HK-2 (cell line): Measurements from ENCODE around the gene TOPBP1.
"Not testable (repeated sequence)": the region's sequence is repeated elsewhere in the genome, so short reads cannot be mapped to it uniquely, and the experiment has no call there.

ENCODE experiments used
- DNase-seq: peaks from one replicate; pipeline ENCODE4 v3.0.0-alpha.2; 2018; ENCODE audit not compliant: unreplicated experiment

TOPBP1 gene

DNA sequence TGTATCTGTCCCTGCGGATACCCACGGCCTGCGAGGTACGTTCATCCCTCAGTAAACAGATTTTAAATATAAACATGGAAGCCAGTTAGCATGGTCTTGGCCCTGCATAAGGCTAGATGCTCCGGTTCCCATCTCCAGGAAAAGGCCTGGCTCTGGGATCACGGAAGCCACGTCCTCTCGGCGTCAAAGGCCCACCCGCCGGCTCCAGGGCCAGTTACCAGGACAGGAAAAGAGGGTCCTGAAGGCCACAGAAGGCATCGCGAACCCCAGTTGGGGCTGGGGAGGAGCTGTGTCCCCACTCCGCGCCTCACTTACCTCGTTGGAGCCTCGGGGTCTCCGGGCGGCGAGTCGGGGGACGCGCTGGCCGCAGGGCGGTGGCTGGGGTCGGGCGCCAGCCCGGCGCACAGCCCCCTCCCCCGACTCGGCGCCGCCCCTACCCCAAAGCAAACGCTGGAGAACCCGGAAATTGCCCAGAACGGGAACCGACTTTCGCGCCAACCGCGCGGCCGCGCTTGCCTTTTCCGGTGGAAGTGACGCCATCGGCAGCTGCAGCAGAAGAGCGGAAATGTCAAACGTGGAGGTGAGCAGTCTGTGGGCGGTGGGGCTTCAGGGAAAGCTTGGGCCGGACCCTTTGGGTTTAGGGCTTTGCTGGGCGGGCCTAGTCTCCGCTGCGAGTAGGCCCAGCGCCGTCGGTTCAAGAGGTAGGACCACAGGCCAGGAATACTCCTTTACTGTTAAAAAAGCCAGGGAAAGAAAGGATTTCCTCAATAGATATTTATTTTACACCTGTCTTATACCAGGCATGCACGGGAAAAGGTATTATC lies at the start of gene TOPBP1:
TOPBP1 (minus strand) TSS at position 488 of the 824 bp plus-strand sequence. CDS start 814 bp downstream, outside the sequence.
- DNase-seq: peak; percentile 86

DNA sequence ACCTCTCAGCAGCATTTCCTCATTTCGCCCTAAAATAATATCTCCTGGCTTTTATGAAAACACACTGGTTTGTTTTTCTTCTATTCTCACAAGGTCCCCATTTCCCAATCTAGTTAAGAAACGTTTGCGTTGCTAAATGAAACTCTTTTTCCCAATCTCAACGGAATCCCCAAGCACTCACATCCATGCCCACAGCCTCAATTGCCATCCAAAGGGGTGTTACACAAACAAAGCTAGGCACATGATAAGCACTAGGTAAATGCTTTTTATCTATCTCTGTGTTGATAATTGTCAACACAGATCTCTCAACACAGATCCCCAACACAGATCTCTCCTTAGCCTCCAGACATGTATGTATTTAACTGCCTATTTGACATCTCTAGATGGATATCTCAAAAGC lies 49.3 kb upstream of the TOPBP1 start:
- no peak for DNase-seq

DNA sequence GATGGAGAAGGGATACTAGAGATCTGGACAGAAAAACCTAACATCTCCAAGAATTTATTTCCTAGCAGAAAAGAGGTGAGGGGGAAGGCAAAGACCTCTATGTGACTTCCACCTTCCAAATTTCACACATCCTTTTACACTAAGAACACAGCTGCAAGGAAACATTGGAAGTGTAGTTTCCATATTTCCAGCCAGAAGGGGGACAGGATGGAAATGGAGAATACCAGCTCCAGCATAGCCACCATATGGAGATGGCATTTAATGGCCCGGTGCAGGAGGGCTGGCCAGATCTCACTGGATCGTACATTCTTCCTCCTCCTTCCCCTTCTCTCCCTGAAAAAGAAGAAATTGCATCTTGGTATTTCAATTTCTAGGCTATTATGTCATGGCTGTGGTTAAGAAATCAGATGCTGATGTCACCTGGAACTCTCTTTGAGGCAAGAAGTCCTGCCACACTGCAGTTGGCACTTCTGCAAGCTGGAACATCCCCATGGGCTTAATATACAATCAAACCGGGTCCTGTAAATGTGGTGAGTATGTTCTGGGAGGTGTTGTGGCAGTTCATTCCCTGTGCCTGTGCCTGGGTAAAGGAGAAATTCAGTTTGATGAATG lies 47.5 kb upstream of the TOPBP1 start:
- no peak for DNase-seq

DNA sequence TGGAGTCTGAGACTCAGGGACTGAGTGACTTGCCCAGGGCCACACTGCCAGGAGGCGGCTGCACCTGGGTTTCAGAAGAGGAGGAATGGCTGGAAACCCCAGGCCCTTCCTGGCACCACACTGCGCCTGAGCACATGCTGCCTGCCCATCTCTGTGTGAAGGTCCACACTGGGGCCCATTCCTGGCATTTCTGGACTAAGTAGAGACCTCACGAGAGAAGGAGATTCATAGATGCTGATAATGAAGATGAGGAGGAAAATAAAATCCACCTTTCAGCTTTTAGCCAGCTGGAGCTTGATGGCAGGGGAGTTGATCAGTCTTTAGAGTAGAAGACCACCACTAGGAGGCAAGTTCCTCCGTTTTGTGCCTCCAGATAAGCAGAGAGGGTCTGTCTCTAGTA lies 44.3 kb upstream of the TOPBP1 start:
- no peak for DNase-seq

DNA sequence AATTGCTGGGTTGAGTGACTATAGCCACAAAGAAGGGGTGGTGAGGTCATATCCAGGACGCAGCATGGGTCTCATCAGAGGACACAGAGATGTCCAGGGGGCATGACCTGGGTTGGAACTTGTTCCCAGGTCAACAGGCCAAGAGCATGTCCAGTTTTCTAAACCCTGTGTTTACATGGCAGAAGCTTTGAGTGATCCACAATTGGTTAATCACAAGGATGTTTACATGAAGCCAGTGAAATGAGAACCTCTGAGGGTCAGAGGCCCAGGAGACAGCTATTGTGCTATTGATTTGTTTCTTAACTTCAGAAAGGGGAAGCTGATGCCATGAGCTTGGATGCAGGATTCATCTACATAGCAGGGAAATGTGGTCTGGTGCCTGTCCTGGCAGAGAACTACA lies 42.2 kb upstream of the TOPBP1 start:
- DNase-seq: no peak

DNA sequence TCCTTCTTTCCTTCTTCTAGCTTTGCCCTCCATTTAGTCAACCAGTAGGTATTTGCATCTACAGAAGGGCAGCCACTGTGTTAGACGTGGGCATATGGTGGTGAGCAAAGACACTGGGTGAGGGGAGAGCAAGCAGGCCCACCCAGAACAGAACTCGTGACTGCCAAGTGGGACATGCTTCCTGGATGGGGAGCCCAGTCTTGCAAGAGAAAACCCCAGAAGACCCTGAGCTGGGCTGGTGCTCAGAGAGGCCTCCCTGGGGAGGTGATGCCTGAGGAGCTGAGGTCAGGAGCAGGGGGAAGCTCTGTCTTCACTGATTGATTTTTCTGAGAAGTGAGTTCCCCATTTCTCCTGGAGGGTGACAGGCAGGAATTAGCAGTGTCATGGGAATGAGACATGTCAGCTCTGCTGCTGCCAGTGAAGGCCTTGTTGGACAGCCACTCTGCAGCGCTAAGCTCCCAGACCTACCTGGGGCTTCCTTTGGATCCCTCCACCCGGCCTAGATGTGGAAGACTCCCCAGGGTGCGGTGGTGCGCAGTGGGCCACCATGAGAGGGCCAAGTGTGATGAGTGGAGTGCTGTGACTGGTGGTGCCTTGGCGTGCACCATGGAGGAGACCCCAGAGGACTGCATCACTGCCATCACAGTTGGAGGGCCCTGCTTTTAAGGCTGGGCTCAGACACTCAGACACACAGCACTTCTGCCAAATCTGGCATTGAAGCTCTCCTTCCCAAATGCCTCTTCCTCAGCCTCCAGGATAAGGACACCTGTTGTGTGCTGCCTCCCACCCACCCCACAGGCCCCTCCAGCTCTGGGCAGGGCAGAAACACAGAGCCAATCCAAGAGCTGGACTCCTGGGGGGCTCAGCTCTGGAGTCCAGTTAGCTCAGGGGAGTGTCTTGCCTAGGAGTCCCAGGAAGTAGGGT lies 40.0 kb upstream of the TOPBP1 start:
- no peak for DNase-seq

DNA sequence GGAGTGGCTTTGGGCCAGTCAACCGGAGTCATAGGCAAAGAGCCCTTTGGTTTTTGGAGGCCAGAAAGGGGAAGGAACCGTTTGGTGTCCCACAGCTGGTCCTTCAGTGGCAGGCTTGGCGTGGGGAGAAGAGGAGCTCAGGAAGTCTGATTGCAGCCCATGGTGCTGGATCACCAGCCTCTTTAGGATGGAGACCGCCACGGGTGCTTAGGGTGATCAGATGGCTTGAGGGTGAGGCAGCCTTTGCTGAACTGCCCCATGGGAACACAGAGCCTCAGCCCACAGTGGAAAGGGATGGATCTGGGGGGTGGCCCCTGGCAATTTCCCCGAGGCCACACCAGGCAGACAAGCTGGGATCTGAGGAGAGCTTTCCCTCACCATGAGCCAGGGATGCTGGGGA lies 38.6 kb upstream of the TOPBP1 start:
- DNase-seq: no peak

DNA sequence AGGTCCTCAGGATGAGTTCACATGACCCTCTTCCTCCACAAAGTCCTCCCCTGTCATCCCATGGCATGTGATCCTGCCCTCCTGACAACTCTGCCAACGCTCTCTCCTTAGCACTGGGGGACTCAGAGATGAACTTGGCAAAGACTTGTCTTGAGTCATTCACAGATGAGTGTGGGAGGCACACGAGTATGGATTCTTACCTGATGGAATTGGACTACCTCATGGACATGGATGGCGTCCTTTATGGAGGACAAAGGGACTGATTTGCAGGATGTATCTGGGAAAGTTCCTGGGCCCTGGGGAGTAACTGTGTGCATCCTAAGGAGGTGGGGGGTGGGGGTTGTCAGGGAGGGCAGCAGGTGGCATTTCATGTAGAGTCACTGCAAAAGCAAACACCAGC lies 38.2 kb upstream of the TOPBP1 start:
- DNase-seq: no peak

DNA sequence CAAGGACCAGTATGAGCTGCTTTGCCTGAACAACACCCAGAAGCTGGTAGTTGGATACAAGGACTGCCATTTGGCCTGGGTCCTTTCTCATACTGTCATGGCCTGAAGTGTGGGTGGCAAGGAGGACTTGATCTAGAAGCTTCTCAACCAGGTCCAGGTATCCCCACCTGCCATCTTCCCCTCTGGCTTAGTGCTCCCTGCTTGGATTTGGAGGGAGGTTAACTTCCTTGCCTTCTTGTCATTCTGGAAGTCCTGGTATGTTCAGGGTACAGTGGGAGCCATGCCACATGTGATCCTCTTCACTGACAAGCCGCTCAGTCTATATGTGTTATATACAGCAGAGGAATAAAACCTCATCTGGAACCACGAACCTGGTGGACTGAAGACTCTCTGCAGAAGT lies 37.7 kb upstream of the TOPBP1 start:
- DNase-seq: no peak

DNA sequence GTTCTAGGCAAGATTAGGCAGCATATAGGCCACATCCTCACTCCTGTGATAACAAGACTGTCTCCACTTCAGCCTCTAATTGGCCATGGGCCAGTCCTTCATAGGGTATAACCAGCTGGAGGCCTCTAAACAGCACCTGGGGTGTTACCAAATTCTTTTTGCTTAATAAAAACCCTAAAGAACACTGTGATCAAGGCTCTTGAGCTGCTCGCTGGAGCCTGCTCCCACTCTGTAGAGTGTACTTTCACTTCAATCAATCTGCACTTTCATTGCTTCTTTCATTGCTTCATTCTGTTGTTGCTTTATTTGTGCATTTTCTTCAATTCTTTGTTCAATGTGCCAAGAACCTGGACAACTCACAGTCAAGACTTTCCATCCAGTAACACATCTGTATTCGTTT lies 36.2 kb upstream of the TOPBP1 start:
- no peak for DNase-seq

DNA sequence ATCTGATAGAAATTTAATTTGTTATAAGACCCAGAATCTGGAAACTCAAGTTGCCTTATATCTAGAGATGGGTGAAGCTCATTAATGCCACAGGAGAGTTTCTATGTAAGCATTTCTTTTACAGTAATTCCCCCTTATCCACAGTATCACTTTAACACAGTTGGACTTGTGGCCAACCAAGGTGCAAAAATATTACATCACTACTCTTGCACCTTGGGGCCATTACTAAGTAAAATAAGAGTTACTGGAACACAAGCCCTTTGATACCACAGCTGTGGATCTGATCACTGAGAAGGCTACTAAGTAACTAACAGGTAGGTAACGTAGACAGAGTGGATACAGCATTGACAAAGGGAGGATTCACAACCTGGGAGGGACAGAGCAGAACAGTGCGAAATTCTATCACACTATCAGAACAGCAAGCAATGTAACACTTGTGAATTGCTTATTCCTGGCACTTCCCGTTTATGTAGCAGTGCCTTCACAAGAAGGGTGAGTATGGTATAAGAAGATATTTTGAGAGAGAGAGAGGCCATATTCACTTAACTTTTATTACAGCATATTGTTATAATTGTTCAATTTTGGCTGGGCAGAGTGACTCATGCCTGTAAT lies 33.9 kb upstream of the TOPBP1 start:
- no peak for DNase-seq

DNA sequence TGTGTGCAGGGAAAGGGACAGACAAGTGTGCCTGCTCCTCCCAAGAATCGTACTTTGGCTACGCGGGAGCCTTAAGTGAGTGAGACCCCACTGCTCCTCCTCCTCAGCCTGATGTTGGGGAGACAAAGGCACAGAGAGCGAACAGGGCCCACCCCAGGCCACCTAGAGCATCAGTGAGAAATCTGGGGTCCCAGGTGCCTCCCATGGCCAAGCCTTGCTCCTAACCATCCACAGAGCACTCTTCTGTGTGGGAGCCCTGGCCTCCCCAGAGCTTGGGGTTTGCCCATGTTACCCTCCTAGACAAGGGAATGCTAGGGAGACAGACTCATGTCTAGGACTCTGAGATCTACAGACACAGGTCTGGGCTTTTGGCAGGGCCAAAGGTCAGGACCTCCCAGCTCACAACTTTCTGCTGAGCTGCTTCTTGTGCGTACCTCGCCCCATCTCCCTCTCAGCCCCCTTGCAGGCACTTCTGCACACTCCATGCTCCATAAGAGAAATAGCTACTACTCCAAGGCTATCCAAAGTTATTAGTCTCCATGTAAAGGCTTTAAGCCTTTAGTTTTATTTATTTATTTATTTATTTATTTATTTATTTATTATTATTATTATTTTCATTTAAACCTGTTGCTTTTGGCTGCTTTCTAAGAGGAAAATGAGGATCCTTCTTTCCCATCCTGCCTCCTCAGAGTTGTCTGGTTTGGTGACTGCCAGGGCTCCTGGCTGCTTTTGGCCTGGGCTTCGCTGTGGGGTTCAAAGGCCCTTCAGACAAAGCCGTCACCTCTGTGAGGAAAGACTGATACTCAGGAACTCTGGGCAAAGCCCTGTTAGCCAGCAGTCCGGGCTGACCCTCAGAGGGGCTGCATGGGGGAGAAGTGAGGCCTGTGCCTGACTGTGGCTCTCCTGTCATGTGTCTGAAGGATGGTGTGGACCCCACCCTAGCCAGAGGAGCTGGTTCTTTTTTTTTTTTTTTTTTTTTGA lies 32.8 kb upstream of the TOPBP1 start:
- no peak for DNase-seq

DNA sequence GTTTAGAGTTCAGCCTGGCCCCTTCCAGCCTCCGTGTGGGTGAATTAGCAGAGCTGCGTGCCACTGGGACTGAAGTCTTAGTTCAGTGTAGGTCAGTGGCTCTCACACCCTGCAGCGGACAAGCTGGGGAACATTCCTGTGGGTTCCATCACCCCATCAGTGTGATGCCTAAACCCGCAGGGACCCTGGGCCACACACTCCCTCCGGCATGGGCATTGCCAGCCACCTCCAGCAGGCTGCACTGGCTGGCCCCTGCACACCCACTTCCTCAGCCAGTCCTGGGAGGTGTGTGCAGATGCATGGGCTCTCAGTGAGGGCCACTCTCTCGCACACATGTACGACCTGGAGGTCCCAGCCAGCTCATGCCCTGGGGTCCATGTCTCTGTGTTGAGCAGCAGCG lies 32.1 kb upstream of the TOPBP1 start:
- DNase-seq: no peak

DNA sequence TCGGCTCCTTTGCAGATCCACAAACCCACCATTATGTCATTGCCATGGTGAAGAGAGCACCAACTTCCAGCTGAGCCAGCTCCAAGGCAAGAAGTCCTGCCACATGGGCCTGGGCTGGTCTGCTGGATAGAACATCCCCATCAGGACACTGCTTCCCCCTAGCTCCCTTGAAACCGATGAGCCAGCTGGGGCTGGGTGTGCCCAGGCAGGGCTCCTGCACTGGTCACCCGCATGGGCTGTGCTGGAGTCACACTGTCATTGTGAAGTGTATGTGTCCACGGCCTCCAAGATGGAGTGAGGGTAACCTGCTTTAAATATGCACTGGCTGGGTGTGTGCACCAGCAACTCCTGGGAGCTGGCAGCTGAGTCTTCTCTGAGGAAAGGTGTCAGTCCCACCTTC lies 31.0 kb upstream of the TOPBP1 start:
- DNase-seq: no peak

DNA sequence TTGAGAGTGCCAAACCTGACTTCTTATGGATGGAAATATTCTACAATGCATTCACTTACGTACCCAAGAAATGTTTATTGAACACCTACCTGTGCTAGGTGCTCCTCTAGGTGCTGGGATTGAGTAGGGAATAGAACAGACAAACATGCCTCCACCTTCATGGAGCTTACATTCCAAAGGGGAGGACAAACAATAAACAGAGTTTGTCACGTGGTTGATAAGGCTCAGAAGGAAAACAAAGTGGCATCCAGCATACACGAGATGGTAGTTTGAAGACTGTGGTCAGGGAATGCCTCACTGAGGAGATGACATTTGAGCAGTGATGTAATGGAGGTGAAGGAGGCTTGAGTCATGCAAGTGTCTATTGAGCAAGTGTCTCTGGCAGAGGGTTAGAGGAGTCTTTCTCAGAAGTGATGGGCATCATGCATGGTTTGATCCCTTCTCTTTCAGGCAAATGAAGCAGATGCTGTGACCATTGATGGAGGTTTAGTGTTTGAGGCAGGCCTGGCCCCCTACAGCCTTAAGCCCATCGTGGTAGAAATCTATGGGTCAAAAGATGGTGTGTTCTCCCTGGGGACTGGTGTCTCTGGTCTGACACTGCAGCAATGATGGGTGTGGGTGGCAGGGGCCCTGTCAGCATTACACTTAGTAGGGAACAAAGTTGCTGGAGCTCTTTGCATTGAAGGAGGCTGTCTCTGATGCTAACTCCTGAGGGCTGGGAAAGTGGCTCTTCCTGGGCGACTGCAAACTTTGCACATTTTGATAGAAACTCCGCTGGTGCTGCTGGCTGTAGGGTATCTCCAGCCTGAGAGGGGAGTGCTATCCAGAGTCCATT lies 29.7 kb upstream of the TOPBP1 start:
- no peak for DNase-seq

DNA sequence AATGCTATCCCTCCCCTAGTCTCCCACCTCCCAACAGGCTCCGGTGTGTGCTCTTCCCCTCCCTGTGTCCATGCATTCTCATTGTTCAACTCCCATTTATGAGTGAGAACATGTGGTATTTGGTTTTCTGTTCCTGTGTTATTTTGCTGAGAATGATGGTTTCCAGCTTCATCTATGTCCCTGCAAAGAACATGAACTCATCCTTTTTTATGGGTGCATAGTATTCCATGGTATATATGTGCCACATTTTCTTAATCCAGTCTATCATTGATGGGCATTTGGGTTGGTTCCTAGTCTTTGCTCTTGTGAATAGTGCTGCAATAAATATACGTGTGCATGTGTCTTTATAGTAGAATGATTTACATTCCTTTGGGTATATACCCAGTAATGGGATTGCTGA lies 16.3 kb upstream of the TOPBP1 start:
- not testable (repeated sequence) for DNase-seq

DNA sequence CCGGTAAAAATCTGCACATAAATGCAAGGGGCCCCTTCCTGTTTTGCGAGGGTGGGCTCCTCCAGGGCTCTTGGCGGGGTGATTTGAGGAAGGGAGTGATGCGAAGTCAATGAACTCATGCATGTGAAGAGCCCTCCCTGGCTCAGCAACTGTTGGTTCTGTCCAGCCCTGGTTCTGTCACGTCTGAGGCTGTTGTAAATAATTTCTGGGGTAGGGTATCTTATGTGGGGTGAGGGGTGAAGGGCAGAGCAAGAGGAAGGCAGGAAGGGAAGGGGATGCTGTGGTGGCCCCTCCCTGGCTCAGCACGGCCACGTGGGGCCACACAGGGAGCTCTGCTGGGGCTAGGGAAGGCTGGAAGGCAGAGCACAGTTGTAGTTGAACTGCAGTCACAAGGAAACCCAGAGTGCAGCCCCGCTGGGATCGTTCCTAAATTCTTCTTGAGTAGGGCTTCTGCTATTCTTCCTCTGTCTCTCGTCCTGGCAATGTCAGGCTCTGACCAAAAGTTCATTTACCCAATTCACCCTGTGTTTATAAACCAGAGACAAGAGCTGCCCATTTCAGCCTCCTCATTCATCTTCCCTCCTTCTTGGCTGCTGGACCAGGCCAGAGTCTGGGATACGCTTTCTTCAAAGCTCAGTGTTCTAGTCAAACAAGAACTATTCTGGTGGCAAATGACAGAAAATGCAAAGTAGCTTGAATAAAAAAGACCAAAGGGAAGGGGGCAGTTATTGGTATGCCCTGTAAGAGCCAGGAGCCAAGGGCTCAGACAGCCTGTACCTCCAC lies 14.8 kb upstream of the TOPBP1 start:
- DNase-seq: no peak

DNA sequence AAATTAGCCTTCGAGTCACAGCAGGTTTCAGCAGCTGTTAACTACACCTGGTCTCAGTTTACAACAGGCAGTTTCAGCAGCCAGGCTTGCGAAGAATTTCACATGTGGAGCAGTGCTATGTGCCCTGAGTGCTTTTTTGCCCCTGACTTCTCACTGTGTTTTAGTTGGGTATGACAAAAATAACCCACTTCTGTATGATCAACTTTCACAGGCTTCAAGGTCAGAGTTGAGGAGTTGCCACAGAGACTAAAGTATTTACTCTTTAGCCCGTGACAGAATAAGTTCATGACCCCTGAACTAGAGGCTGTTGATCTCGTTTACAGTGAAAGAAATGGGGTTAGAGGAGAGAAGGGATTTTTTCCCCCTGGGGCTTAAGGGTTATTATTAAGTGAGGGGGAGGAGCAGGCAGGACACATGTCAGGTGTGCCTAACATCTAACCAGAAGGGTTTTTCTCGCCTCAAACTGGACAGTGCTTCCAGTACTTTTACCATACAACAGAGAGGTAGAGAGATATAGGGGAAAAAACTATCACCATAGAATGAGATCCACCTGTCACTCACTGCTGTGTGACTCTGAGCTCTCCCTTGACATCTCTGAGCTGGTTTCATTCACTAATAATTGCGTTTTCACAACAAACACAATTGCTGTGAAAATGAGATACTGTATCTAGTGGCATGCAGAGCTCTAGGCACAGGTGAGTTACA lies 14.0 kb upstream of the TOPBP1 start:
- no peak for DNase-seq
